Glomerular visceral epithelial cell (primary cell): ENCODE data around the gene MYO19.
"Not testable (repeated sequence)": the region's sequence is repeated elsewhere in the genome, so short reads cannot be mapped to it uniquely, and the experiment has no call there.

Source experiments
- DNase-seq: peaks from one replicate; pipeline ENCODE4 v3.0.0-alpha.2; 2016; ENCODE audit errors: extremely low spot score

The MYO19 gene

GRCh38 chr17:36529121-36529520, 5.5 kb downstream of the MYO19 start:
- DNase-seq, result peak; percentile 44

GRCh38 chr17:36527621-36528250, 6.9 kb downstream of the MYO19 start:
- no peak for DNase-seq

GRCh38 chr17:36525888-36526287, 8.8 kb downstream of the MYO19 start:
- no peak for DNase-seq

- no peak for DNase-seq
Observed at GRCh38 chr17:36525113-36525512, 9.6 kb downstream of the MYO19 start.

GRCh38 chr17:36524428-36524876, 10.2 kb downstream of the MYO19 start:
- DNase-seq, result no peak

GRCh38 chr17:36523113-36523512, 11.6 kb downstream of the MYO19 start:
- no peak for DNase-seq

GRCh38 chr17:36515837-36516236, 18.8 kb downstream of the MYO19 start:
- no peak for DNase-seq

GRCh38 chr17:36514856-36515255, 19.8 kb downstream of the MYO19 start:
- DNase-seq, result no peak

GRCh38 chr17:36512641-36513040, 22.0 kb downstream of the MYO19 start:
- DNase-seq, result no peak

GRCh38 chr17:36511216-36511615, 23.5 kb downstream of the MYO19 start:
- DNase-seq, result no peak

GRCh38 chr17:36510636-36511035, 24.0 kb downstream of the MYO19 start:
- no peak for DNase-seq

GRCh38 chr17:36509272-36509985, 25.2 kb downstream of the MYO19 start:
- no peak for DNase-seq

- DNase-seq, result not testable (repeated sequence)
Observed at GRCh38 chr17:36508439-36508838, 26.2 kb downstream of the MYO19 start.

- DNase-seq, result no peak
Observed at GRCh38 chr17:36507266-36507665, 27.4 kb downstream of the MYO19 start.

GRCh38 chr17:36506831-36507230, 27.8 kb downstream of the MYO19 start:
- no peak for DNase-seq

- no peak for DNase-seq
Observed at GRCh38 chr17:36506249-36506826, 28.3 kb downstream of the MYO19 start.

- DNase-seq, result no peak
Observed at GRCh38 chr17:36505171-36505570, 29.5 kb downstream of the MYO19 start.

GRCh38 chr17:36504156-36504545, 30.5 kb downstream of the MYO19 start:
- DNase-seq, result no peak

GRCh38 chr17:36503456-36504155, 31.1 kb downstream of the MYO19 start:
- no peak for DNase-seq

- DNase-seq, result no peak
Observed at GRCh38 chr17:36501963-36502362, 32.7 kb downstream of the MYO19 start.

GRCh38 chr17:36501351-36501750, 33.3 kb downstream of the MYO19 start:
- no peak for DNase-seq

- DNase-seq, result no peak
Observed at GRCh38 chr17:36500745-36501225, 33.9 kb downstream of the MYO19 start.
